Astrocyte (in vitro differentiated cells and primary cell): Measurements from ENCODE around the gene GGCX. TPM values are rescaled to one million over a fixed set of nuclear protein-coding genes. Genes with fewer than 3 reads are reported as not detected.

Experiments used
- DNase-seq: peaks from one replicate; pipeline ENCODE4 v3.0.0-alpha.2; 2010; ENCODE audit warnings: low read depth
- FAIRE-seq: peaks from 2 replicates; lab custom pipeline; 2011; peaks lifted over from hg19 to GRCh38; lab: Jason Lieb, UNC
- H2AFZ ChIP-seq: 2 replicates; pipeline ENCODE4 v1.6.0; 2012; ENCODE audit warnings: low read depth, low read length, inconsistent platforms
- H3K27ac ChIP-seq: 2 replicates; pipeline ENCODE4 v1.5.1; 2011; ENCODE audit warnings: low read depth, low read length, inconsistent platforms
- H3K27me3 ChIP-seq: 2 replicates; pipeline ENCODE4 v1.6.0; 2011; ENCODE audit warnings: low read length, inconsistent platforms; ENCODE audit not compliant: insufficient read depth
- H3K36me3 ChIP-seq: 2 replicates; pipeline ENCODE4 v1.5.1; 2011; ENCODE audit warnings: low read length, inconsistent platforms; ENCODE audit not compliant: insufficient read depth
- H3K4me1 ChIP-seq: 2 replicates; pipeline ENCODE4 v1.5.1; 2011; ENCODE audit warnings: low read length, inconsistent platforms; ENCODE audit not compliant: insufficient read depth
- H3K4me2 ChIP-seq: 2 replicates; pipeline ENCODE4 v1.6.0; 2012; ENCODE audit warnings: low read length, inconsistent platforms
- H3K4me3 ChIP-seq: 2 replicates; pipeline ENCODE4 v1.5.1; 2011; ENCODE audit warnings: low read depth, mild to moderate bottlenecking, low read length, inconsistent platforms; ENCODE audit not compliant: insufficient read depth
- H3K79me2 ChIP-seq: 2 replicates; pipeline ENCODE4 v1.6.0; 2012; ENCODE audit warnings: mild to moderate bottlenecking, low read length, inconsistent platforms; ENCODE audit not compliant: insufficient read depth
- H3K9ac ChIP-seq: 2 replicates; pipeline ENCODE4 v1.6.0; 2012; ENCODE audit warnings: mild to moderate bottlenecking, low read length, inconsistent platforms
- H3K9me3 ChIP-seq: 2 replicates; pipeline ENCODE4 v1.5.1; 2012; ENCODE audit warnings: low read depth, mild to moderate bottlenecking, low read length, inconsistent platforms; ENCODE audit not compliant: insufficient read depth
- H4K20me1 ChIP-seq: 2 replicates; pipeline ENCODE4 v1.6.0; 2012; ENCODE audit warnings: low read length, inconsistent platforms; ENCODE audit not compliant: insufficient read depth
- H3K27ac Mint-ChIP-seq: one replicate; pipeline ENCODE4 v1.8.0; 2021; ENCODE audit warnings: mild to moderate bottlenecking, mixed read lengths; ENCODE audit not compliant: unreplicated experiment
- H3K27me3 Mint-ChIP-seq: one replicate; pipeline ENCODE4 v1.8.0; 2021; ENCODE audit warnings: low read depth, mixed read lengths; ENCODE audit not compliant: unreplicated experiment
- H3K36me3 Mint-ChIP-seq: one replicate; pipeline ENCODE4 v1.8.0; 2021; ENCODE audit warnings: low read depth, mixed read lengths; ENCODE audit not compliant: unreplicated experiment
- H3K4me1 Mint-ChIP-seq: one replicate; pipeline ENCODE4 v1.8.0; 2021; ENCODE audit warnings: low read depth, mixed read lengths; ENCODE audit not compliant: unreplicated experiment
- H3K4me3 Mint-ChIP-seq: one replicate; pipeline ENCODE4 v1.8.0; 2021; ENCODE audit warnings: mild to moderate bottlenecking, moderate library complexity, mixed read lengths; ENCODE audit not compliant: unreplicated experiment
- H3K9me3 Mint-ChIP-seq: one replicate; pipeline ENCODE4 v1.8.0; 2021; ENCODE audit warnings: mild to moderate bottlenecking, mixed read lengths; ENCODE audit not compliant: unreplicated experiment
- EZH2 ChIP-seq: IDR thresholded peaks from 2 replicates; pipeline ENCODE4 v1.6.1; 2012; ENCODE audit warnings: mild to moderate bottlenecking, low read length, inconsistent platforms; ENCODE audit not compliant: insufficient read depth
- total RNA-seq: library from RNA; stranded (reverse); gene quantifications from 2 replicates; pipeline ENCODE4 v1.2.1, GENCODE V29; 2021
- TF ChIP-seq, protein P1 (sequence below): IDR thresholded peaks from 2 replicates; pipeline ENCODE4 v1.5.1; 2011; ENCODE audit warnings: low read depth, mild to moderate bottlenecking, inconsistent platforms, low read length, moderate library complexity; ENCODE audit not compliant: insufficient read depth

Gene GGCX
- total RNA-seq, 1 donor from 2014 or later = 79.0 TPM

DNA sequence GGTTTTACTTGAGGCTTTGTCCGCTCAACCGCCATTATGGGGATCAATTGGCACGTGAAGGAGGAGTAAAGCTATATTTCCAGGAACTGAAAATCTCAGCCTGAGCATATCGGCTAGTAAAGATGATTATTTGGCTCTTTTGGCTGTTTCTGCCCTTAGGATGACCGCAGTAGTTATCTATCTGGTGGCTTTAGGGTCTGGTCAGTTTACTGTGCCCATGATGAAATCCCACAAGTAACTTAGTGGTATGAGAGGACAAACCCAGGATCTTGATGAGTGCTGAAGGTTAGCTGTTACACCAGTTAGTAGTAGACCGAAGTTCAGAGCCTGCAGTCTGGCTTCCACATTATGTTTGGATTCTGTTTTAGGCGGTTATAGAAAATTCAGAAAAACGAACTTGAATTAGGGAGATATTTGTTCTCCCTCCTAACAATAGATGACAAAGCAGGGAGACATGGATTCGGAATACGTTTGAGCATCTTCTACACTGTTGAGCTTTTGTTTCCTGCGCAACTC is 21.1 kb downstream of the GGCX start:
- peaks cover 22% of the 10 kb centered on the region for H3K36me3 Mint-ChIP-seq
- H3K9me3 Mint-ChIP-seq = no peaks in the 10 kb centered on the region

GRCh38 chr2:85539361-85540132 is 21.7 kb downstream of the GGCX start:
- Mint-ChIP-seq H3K4me1 (peaks cover 34% of the 10 kb centered on the region), H3K4me3 (peak overlapping the region; percentile 91), H3K36me3 (peaks cover 22% of the 10 kb centered on the region), H3K27ac (peak overlapping the region; percentile 80), H3K9me3 (no peaks in the 10 kb centered on the region), H3K27me3 (no peaks in the 10 kb centered on the region)
- peaks cover 62% of the 10 kb centered on the region for H3K79me2 ChIP-seq
- H3K36me3 ChIP-seq = peaks cover 37% of the 10 kb centered on the region
- H3K4me1 ChIP-seq = peaks cover 32% of the 10 kb centered on the region
- FAIRE-seq (no peak), DNase-seq (peak; percentile 43)
- H3K27me3 ChIP-seq = no peaks in the 10 kb centered on the region
- peak overlapping the region; percentile 99 for H3K4me3 ChIP-seq
- H4K20me1 ChIP-seq = peaks cover 55% of the 10 kb centered on the region
- peak overlapping the region; percentile 99 for H3K27ac ChIP-seq
- no peak overlapping the region for H2AFZ ChIP-seq
- no peaks in the 10 kb centered on the region for H3K9me3 ChIP-seq
- peak overlapping the region; percentile 97 for H3K4me2 ChIP-seq
- H3K9ac ChIP-seq = peak overlapping the region; percentile 99
- no peak for TF ChIP-seq EZH2
- TF ChIP-seq, protein P1, sequence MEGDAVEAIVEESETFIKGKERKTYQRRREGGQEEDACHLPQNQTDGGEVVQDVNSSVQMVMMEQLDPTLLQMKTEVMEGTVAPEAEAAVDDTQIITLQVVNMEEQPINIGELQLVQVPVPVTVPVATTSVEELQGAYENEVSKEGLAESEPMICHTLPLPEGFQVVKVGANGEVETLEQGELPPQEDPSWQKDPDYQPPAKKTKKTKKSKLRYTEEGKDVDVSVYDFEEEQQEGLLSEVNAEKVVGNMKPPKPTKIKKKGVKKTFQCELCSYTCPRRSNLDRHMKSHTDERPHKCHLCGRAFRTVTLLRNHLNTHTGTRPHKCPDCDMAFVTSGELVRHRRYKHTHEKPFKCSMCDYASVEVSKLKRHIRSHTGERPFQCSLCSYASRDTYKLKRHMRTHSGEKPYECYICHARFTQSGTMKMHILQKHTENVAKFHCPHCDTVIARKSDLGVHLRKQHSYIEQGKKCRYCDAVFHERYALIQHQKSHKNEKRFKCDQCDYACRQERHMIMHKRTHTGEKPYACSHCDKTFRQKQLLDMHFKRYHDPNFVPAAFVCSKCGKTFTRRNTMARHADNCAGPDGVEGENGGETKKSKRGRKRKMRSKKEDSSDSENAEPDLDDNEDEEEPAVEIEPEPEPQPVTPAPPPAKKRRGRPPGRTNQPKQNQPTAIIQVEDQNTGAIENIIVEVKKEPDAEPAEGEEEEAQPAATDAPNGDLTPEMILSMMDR = no peak

More for the DNA sequence above, 21.1 kb downstream of the GGCX start:
- H3K27me3 Mint-ChIP-seq = no peaks in the 10 kb centered on the region
- H4K20me1 ChIP-seq = peaks cover 61% of the 10 kb centered on the region
- peaks cover 32% of the 10 kb centered on the region for H3K4me1 ChIP-seq
- H2AFZ ChIP-seq = no peak overlapping the region
- H3K9me3 ChIP-seq = no peaks in the 10 kb centered on the region
- peak overlapping the region; percentile 99 for H3K4me3 ChIP-seq
- H3K9ac ChIP-seq = peak overlapping the region; percentile 99
- peaks cover 34% of the 10 kb centered on the region for H3K4me1 Mint-ChIP-seq
- peak overlapping the region; percentile 97 for H3K4me2 ChIP-seq
- TF ChIP-seq EZH2 = no peak
- TF ChIP-seq, protein P1 = no peak
- no peaks in the 10 kb centered on the region for H3K27me3 ChIP-seq
- no peak for DNase-seq
- peak overlapping the region; percentile 91 for H3K4me3 Mint-ChIP-seq
- peak overlapping the region; percentile 70 for H3K27ac Mint-ChIP-seq
- H3K79me2 ChIP-seq = peaks cover 62% of the 10 kb centered on the region
- H3K27ac ChIP-seq = peak overlapping the region; percentile 99
- peaks cover 43% of the 10 kb centered on the region for H3K36me3 ChIP-seq
- no peak for FAIRE-seq
